NCI-H526 treated with DMSO at 0.1 percent for 48 hours (cell line): ENCODE results near the gene SMARCC1.
"Not testable (repeated sequence)": the region's sequence is repeated elsewhere in the genome, so short reads cannot be mapped to it uniquely, and the experiment has no call there.

Experiments
- DNase-seq: peaks from one replicate; lab custom pipeline; 2025; lab: John Stamatoyannopoulos, UW

The SMARCC1 gene

GRCh38 chr3:47766186-47766585 is 15.5 kb downstream of the SMARCC1 start:
- DNase-seq, result no peak

GRCh38 chr3:47762233-47762632 is 19.5 kb downstream of the SMARCC1 start:
- no peak for DNase-seq

- DNase-seq, result no peak
These were observed 20.6 kb downstream of the SMARCC1 start for GRCh38 chr3:47761046-47761445.

- not testable (repeated sequence) for DNase-seq
These were observed 21.5 kb downstream of the SMARCC1 start for GRCh38 chr3:47760207-47760606.

- DNase-seq, result no peak
These were observed 23.2 kb downstream of the SMARCC1 start for GRCh38 chr3:47758261-47759025.

- DNase-seq, result no peak
These were observed 29.0 kb downstream of the SMARCC1 start for GRCh38 chr3:47752716-47753115.

GRCh38 chr3:47750811-47751354 is 30.8 kb downstream of the SMARCC1 start:
- DNase-seq, result not testable (repeated sequence)

GRCh38 chr3:47747558-47747957 is 34.1 kb downstream of the SMARCC1 start:
- no peak for DNase-seq

GRCh38 chr3:47746264-47746663 is 35.4 kb downstream of the SMARCC1 start:
- no peak for DNase-seq

- no peak for DNase-seq
These were observed 37.8 kb downstream of the SMARCC1 start for GRCh38 chr3:47743855-47744254.

GRCh38 chr3:47743352-47743751 is 38.3 kb downstream of the SMARCC1 start:
- DNase-seq, result not testable (repeated sequence)

GRCh38 chr3:47741925-47742324 is 39.8 kb downstream of the SMARCC1 start:
- no peak for DNase-seq

- no peak for DNase-seq
These were observed 49.5 kb downstream of the SMARCC1 start for GRCh38 chr3:47732143-47732542.

GRCh38 chr3:47731061-47731460 is 50.6 kb downstream of the SMARCC1 start:
- no peak for DNase-seq

GRCh38 chr3:47722859-47723258 is 58.8 kb downstream of the SMARCC1 start:
- no peak for DNase-seq

- not testable (repeated sequence) for DNase-seq
These were observed 64.2 kb downstream of the SMARCC1 start for GRCh38 chr3:47717448-47717847.

GRCh38 chr3:47716656-47717055 is 65.0 kb downstream of the SMARCC1 start:
- DNase-seq, result no peak

GRCh38 chr3:47715928-47716327 is 65.8 kb downstream of the SMARCC1 start:
- DNase-seq, result no peak

GRCh38 chr3:47714606-47715005 is 67.1 kb downstream of the SMARCC1 start:
- DNase-seq, result no peak

- no peak for DNase-seq
These were observed 68.0 kb downstream of the SMARCC1 start for GRCh38 chr3:47713655-47714054.

GRCh38 chr3:47712398-47712797 is 69.3 kb downstream of the SMARCC1 start:
- no peak for DNase-seq

- DNase-seq, result no peak
These were observed 70.1 kb downstream of the SMARCC1 start for GRCh38 chr3:47711596-47711995.

GRCh38 chr3:47705391-47705790 is 76.3 kb downstream of the SMARCC1 start:
- DNase-seq, result no peak

GRCh38 chr3:47704237-47704612 is 77.5 kb downstream of the SMARCC1 start:
- no peak for DNase-seq
